Fibroblast of mammary gland (primary cell): Measurements from ENCODE around the gene GTF2H3.
"Not testable (repeated sequence)": the region's sequence is repeated elsewhere in the genome, so short reads cannot be mapped to it uniquely, and the experiment has no call there.

ENCODE experiments used
- DNase-seq: peaks from one replicate; pipeline ENCODE4 v3.0.0-alpha.2; 2010; ENCODE audit warnings: low read depth
- H3K4me3 ChIP-seq: 2 replicates; pipeline ENCODE4 v1.5.1; 2011; ENCODE audit warnings: low read depth, mild to moderate bottlenecking, low read length, moderate library complexity; ENCODE audit not compliant: control insufficient read depth
- CTCF ChIP-seq: conservative IDR thresholded peaks from 2 replicates; pipeline ENCODE4 v1.5.1; 2011; ENCODE audit warnings: low read depth, low read length, inconsistent platforms; ENCODE audit not compliant: control insufficient read depth, insufficient read depth

GTF2H3 gene

GRCh38 chr12:123599721-123600120, 33.9 kb upstream of the GTF2H3 start:
- TF ChIP-seq CTCF: no peak
- DNase-seq: no peak
- no peak overlapping the region for H3K4me3 ChIP-seq

GRCh38 chr12:123601602-123602489, 31.8 kb upstream of the GTF2H3 start, which contains the start of gene DDX55:
TSS of gene DDX55 (plus strand) at chr12:123602099. CDS start at chr12:123602149, 50 bp downstream.
- H3K4me3 ChIP-seq: peak within 1 kb of the TSS; percentile 98
- peak; percentile 17 for TF ChIP-seq CTCF
- peak; percentile 79 for DNase-seq

GRCh38 chr12:123602651-123603195, 30.9 kb upstream of the GTF2H3 start:
- TF ChIP-seq CTCF: no peak
- peak; percentile 12 for DNase-seq
- H3K4me3 ChIP-seq: peak overlapping the region; percentile 98

- not testable (repeated sequence) for H3K4me3 ChIP-seq, DNase-seq
Measured at GRCh38 chr12:123603495-123603894, 30.1 kb upstream of the GTF2H3 start.

GRCh38 chr12:123607756-123608155, 25.9 kb upstream of the GTF2H3 start:
- TF ChIP-seq CTCF: no peak
- no peak overlapping the region for H3K4me3 ChIP-seq
- no peak for DNase-seq

- H3K4me3 ChIP-seq: no peak overlapping the region
- DNase-seq: no peak
- TF ChIP-seq CTCF: no peak
Measured at GRCh38 chr12:123608182-123608581, 25.4 kb upstream of the GTF2H3 start.

GRCh38 chr12:123614110-123614509, 19.5 kb upstream of the GTF2H3 start:
- H3K4me3 ChIP-seq: no peak overlapping the region
- DNase-seq: no peak
- TF ChIP-seq CTCF: no peak
